Measurements from ENCODE around the gene DEUP1.
"Not testable (repeated sequence)": the region's sequence is repeated elsewhere in the genome, so short reads cannot be mapped to it uniquely, and the experiment has no call there.

The DEUP1 gene

DNA sequence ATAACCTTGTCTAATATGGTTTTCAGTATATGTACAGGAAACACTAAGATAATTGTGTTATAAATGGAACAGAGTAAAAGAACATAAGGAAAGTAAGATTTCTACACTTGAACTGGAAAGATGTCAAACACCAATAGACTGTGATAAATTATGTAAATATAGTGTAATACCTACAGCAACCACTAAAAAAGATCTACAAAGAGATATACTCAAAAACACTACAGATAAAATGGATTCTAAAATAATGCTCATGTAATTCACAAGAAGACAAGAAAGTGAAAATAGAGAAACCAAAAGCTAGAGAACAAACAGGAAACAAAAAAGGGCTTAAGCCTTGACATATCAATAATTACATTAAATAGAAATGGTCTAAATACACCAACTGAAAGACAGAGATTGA lies 30.9 kb downstream of the DEUP1 start:
- DNase-seq (ENCODE audit: low spot score), result no peak

DNA sequence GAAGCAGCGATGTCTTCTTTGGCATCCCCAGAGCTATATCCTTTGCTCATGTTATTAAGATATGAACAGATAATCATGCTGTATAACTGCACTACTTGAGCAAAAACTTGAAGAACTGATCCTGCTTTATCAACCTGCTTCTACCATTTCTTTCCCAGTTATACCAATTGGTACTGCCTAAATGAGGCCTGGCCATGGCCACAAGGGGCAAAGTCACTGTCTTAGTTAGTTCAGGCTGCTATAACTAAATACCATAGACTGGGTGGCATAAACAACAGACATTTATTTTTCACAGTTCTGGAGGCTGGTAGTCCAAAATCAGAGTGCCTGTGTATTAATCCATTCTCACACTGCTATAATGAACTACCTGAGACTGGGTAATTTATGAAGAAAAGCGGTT lies 37.5 kb downstream of the DEUP1 start:
- DNase-seq (ENCODE audit: low spot score), result no peak

DNA sequence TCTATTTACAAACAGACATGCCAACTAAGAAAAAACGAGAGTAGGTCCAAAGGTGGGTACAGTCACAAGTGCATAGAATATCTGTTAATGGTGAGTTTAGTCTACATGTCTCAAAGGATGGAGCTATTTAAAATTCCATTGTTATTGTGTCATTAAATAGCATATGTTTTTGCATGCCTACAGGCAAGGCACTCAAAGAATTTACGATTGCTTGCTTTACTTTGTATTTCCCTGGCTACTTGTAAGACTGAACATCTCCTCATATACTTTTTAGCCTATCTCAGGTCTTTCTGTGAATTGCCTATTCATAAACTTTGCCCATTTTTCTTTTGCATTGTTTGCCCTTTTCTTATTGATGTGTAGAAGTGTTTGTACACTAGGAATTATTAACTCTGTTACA lies 39.7 kb downstream of the DEUP1 start:
- DNase-seq (ENCODE audit: low spot score), result no peak

DNA sequence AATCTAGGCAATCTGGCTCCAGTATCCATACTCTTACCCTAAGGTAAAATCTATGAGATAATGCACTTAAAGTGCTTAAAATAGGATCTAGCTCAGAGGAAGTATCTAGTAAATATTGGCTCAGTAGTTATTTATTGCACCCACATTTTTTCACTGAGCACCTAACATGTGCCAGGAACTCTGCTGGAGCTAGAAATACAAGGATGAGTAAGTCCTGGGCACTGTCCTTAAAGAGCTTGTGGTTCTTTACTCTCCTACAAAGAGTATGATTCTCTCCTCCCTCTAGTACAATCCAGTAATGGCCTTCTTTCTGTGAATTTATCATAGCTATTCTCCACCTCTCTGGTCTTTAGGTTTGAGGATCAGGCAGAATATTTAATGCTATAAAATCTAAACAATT lies 59.2 kb downstream of the DEUP1 start:
- DNase-seq (ENCODE audit: low spot score), result no peak

DNA sequence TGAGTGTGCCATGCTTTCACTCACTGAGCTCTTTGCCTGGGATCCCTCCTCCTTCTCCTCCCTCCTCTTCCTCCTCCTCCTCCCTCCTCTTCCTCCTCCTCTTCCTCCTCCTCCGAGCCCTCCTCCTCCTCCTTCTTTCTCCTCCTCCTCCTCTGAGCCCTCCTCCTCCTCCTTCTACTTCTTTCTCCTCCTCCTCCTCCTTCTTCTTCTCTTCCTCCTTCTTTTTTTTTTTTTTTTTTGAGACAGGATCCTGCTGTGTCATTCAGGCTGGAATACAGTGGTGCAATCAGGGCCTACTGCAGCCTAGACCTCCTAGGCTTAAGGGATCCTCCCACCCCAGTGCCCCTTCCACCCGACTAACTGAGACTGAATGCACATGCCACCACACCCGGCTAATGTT lies 62.3 kb downstream of the DEUP1 start:
- no peak for DNase-seq (ENCODE audit: low spot score)

DNA sequence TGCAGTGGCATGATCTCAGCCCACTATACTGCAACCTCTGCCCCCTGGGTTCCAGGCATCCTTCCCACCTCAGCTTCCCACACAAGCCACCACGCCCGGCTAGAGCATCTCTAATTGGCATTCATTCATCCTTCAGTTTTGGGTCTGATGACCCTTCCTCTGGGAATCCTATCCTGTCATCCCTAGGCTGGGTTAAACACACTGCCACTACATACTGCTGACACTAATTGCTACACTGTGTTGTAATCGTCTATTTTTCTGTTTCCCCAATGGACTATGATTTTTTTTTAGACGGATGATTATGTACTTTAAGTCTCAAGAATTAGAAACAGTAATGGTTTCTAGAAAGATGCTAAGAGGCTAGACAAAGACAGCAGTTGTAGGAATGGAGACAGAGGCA lies 62.8 kb downstream of the DEUP1 start:
- DNase-seq (ENCODE audit: low spot score), result no peak

DNA sequence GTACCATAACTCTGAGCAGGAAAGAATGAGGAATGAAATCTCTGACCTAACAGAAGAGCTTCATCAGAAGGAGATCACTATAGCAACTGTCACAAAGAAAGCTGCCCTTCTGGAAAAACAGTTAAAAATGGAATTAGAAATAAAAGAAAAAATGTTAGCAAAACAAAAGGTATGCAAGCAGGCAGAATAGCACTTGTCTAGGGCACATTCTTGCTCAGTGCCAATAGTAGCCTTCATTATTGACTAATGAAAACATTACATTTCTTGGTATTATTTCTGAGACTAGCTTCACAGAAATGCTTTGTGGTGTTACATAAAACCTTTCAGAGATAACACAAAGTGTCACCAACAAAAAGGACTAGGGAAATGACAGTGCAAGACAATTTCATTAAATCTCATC lies 63.9 kb downstream of the DEUP1 start:
- no peak for DNase-seq (ENCODE audit: low spot score)

DNA sequence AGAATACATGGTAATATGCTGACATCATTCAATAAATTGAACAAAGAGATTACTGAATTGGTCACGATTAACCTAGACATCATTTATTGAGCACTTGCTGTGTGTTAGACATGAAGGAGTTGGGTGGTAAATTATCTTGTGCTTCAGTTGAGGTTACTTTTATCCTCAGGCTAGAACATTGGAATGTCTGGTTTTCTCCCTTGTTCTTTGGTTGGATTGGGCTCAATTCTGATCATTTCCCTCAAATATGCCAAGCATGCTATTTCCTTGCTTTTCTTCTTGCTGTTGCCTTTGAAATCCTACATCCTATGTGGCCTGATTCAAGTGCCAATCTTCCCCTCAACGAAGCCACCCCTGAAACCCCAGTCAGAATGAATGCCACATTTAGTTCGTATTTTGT lies 65.8 kb downstream of the DEUP1 start:
- no peak for DNase-seq (ENCODE audit: low spot score)

DNA sequence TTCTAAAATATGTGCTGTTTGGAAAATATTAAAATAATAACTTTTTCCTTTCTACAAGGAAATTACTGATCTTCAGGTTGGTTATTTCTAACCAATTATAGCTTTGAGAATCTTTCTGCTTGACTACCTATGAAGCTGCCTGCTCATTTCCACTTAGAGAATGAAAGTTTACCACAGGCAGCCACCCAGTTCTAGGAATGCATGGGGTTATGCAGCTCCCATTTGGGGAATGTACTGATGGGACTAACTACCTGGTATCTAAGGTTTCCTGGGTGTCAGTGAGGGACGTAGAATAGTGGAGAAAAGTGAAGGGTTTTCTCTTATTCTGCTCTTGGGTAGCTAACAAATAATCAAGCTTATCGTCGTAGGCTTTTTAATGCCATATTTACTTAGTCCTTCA lies 73.4 kb downstream of the DEUP1 start:
- DNase-seq (ENCODE audit: low spot score), result no peak

DNA sequence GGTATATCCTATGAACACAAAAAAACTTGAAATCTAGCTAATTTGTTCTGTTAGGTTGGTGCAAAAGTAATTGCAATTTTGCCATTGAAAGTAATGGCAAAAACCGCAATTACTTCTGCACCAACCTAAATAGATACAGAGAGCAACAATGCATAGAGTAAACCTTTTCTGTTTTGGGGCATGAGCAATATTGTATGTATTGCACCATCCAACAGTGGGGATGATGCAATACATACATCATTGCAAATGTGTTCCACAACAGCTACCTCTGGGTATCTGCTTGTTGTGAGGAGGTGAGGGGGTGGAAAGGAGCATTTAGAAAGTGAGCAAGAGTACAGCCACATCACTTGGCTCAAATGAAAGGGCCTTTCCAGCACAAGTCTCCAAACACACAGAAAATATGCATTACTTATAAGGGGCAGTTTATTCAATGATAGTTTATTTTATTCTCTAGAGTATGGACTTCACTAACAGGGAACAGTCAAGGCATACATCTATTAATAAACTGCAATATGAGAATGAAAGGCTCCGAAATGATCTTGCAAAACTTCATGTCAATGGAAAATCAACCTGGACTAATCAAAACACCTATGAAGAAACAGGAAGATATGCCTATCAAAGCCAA lies 77.3 kb downstream of the DEUP1 start:
- DNase-seq (ENCODE audit: low spot score), result no peak

DNA sequence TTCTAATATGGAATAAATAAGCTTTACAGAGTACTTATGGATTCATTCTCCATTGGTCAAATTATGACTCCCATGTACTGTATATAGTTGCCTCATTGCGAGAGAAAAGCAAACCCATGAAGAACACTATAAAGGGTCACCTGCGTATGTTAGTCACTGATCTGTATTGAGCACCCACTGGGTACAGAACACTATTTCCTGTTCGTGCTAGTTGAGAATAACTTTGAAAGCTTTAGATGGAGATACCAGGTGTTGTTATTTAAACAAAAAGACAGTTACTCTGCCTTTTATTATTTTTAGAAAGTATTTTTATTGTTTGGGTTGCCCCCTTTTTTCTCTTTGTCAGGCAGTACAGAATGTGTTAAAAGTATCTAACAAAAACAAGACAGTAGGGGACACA lies 79.9 kb downstream of the DEUP1 start:
- no peak for DNase-seq (ENCODE audit: low spot score)

DNA sequence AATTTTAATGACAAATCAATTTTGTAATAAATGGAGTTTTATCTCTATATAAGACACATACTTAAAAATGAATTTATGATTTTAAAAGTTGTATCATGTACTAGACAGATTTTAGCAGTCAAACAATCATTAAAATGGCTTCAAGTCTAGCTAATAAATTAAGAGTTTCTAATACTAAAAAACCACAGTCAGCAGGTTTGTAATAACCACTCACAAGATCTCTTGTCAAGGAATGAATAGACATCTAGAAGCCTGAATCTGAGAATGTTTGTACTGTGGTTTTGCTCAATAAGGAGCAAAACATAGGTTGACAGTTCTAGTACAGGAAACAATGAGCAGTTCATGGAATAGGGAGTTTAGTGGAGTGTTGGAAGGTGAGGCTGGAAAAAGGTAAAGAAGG lies 81.2 kb downstream of the DEUP1 start:
- no peak for DNase-seq (ENCODE audit: low spot score)

DNA sequence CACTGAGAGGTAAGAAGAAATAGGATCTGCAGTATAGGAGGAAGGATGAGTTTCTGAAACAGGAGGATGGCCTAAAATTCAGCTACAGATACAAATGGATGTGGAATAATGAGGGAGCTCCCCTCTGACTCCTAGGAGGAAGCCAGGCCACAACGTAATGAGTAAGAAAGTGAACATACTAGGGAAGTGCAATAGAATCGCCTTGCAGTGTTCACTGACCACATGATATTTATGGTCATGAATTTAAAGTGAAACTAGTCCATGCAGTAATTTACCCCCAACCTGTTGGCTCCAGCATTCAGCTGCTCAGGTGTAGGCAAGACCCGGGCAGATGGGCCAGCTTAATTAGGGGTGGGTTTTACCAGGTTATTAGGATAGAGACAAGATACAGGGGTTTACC lies 101.7 kb downstream of the DEUP1 start:
- no peak for DNase-seq (ENCODE audit: low spot score)

DNA sequence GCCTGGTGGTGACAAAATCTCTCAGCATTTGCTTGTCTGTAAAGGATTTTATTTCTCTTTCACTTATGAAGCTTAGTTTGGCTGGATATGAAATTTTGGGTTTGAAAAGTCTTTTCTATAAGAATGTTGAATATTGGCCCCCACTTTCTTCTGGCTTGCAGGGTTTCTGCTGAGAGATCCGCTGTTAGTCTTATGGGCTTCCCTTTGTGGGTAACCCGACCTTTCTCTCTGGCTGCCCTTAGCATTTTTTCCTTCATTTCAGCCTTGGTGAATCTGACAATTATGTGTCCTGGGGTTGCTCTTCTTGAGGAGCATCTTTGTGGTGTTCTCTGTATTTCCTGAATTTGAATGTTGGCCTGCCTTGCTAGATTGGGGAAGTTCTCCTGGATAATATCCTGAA lies 112.7 kb downstream of the DEUP1 start:
- DNase-seq (ENCODE audit: low spot score), result not testable (repeated sequence)

DNA sequence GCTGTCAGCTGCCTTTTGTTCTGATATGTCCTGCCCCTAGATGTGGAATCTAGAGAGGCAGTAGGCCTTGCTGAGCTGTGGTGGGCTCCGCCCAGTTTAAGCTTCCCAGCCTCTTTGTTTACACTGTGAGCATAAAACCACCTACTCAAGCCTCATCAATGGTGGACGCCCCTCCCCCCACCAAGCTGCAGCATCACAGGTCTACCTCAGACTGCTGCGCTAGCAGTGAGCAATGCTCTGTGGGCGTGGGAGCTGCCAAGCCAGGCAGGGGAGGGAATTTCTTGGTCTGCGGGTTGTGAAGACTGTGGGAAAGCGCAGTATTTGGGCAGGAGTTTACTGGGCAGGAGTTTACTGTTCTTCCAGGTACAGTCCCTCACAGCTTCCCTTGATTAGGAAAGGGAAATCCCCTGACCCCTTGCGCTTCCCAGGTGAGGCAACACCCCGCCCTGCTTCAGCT lies 114.1 kb downstream of the DEUP1 start:
- DNase-seq (ENCODE audit: low spot score), result no peak

DNA sequence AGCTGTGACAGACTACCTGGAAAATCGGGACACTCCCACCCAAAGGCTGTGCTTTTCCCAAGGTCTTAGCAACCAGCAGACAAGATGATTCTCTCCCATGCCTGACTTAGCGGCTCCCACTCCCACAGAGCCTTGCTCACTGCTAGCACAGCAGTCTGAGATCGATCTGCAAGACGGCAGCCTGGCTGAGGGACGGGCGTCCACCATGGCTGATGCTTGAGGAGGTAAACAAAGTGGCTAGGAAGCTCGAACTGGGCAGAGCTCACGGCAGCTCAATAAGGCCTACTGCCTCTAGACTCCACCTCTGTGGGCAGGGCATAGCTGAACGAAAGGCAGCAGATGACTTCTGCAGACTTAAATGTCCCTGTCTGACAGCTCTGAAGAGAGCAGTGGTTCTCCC lies 127.7 kb downstream of the DEUP1 start:
- no peak for DNase-seq (ENCODE audit: low spot score)

DNA sequence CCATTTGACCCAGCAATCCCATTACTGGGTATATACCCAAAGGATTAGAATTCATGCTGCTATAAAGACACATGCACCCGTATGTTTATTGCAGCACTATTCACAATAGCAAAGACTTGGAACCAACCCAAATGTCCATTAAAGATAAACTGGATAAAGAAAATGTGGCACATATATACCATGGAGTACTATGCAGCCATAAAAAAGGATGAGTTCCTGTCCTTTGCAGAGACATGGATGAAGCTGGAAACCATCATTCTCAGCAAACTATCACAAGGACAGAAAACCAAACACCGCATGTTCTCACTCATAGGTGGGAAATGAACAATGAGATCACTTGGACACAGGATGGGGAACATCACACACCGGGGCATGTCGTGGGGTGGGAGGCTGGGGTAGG lies 133.1 kb downstream of the DEUP1 start:
- not testable (repeated sequence) for DNase-seq (ENCODE audit: low spot score)

DNA sequence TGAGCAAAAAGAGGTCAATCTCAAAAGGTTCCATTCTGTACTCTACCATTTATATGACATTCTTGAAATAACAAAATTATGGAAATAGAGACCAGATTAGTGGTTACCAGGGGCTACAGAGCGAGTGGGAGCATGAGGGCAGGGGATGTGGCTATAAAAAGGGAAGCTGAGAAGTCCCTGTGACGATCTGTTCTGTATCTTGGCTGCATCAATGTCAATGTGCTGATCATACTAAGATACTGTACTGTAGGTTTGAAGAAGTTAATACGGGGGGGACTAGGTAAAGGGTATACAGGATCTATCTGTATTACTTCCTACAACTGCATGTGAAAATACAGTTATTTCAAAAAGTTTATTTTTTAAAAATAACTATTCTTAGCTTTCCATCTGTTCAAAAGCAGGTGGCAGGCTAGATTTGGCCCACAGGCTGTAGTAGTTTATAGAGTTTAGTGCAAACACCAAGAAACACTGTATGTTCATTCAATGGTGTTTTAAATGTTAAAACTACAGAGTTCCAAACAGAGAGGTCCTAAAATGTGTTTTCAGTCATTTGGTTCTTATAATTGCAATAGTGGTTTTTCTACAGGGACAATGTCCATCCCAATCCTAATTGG lies 134.5 kb downstream of the DEUP1 start:
- DNase-seq (ENCODE audit: low spot score), result no peak

DNA sequence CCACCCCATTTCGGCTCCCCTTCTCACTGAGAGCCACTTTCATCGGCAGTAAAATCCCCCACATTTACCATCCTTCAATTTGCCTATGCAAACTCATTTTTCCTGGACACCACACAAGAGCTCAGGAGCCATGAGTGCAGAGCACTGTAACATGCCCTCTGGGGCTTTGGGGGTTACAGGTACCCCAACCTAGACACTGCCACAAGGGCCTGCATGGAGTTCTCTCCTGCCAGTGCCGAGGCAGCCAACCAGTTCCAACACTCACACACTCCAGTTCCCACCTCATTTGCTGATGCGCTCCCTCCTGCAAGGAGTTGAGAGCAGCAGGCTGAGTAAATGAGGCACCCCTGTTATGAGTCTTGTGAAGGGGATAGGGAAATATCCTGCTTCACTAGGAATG lies 136.5 kb downstream of the DEUP1 start:
- DNase-seq (ENCODE audit: low spot score), result no peak

DNA sequence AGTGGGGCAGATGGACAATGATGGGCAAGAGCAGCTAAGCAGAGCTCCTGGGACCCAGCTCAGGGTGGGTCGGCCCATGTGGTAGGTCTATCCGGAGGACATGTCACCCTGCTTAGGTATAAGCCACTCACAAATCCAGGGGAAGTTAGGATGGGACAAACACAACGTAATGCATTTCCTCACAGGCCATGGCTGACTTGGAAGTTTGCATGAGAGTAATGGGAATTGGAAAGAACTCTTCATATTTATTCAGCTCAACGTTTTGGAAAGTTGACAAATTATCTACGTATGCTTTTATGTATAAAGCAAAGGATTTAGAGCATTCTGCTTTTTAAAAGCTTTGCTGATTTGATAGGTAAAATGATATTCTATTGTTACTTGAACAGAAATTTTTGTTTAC lies 137.7 kb downstream of the DEUP1 start:
- DNase-seq (ENCODE audit: low spot score), result no peak

DNA sequence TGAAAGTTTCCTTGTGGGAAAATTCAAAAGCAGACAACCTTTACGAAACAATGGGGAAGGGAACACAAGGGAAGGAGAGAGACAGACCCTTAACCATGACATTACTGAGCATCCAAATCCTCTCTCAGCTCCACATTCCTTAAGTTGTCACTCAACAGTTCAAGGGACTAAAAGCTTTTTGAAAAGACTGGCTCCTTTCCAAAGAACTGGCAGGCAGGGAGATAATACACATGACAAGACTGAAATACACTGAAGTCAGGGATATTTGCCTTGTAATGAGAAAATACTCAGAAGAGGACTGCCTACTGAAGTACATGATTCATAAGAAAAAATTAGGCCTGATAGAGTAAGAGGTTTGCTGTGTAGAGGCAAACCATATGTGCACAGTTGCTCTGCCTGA lies 143.6 kb downstream of the DEUP1 start:
- DNase-seq (ENCODE audit: low spot score), result no peak

DNA sequence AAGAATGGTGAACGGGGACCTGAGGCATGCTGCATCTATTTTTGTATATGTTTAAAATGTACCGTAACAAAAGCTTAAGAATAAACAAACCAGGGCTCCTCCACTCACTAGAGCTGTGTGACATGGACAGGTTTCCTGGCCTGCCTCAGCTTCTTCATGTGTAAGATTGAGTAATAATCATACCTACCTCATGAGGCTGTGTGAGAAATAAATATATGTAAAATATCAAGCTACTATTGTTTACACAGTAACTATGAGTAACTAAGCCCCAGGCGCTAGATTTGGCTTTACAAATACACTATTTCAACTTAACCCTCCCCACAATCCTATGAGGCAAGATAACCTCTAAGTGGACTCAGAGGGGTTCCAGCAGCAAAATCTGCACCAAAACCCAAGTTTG lies 146.3 kb downstream of the DEUP1 start:
- no peak for DNase-seq (ENCODE audit: low spot score)

DNA sequence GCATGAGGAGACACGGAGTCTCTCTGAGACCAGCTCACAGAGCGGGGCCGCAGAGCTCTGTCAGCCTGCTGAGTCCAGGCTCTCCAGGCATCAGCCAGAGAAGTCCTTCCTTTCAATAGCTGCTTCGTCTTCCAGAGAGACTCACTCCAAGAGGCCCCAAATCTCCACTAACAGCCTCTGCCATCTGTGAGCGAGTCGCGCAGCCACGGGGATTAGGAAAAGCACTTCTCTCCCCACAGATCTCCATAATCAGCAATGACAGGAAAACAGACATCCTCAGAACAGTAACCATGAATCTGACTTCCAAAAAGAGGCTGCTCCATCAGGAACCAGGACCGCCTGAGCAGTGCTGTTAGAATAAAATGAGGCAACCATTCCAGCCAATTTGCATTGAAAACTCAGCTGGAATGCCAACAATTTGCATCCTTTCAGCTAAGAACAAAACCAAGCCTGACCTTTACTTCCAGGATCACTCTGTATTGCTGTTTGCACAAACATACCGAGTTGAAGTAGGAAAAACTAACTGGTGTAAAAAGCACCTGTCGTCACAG lies 147.2 kb downstream of the DEUP1 start:
- DNase-seq (ENCODE audit: low spot score), result no peak

DNA sequence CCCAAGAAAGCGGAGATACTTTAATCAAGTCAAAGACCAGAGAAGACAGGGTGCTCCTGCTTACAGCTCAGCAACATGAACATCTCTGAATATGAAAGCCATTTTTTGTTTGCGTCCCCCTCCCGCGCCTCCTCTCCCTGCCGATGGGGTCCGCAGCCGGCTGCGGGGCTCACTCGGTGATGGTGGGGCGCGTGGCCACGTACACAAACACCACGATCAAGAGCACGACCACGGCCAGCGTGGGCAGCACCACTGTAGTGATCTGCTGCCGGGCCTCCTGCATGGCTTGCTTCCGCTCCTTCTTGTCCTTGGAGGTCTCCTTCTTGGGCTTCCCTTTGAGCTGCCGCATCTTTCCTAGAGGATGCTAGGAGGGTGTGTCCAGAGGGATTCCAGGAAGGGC lies 148.3 kb downstream of the DEUP1 start:
- no peak for DNase-seq (ENCODE audit: low spot score)

All from D341Med (cell line).